ENCODE measurements around the gene SMIM13.
"Not testable (repeated sequence)": the region's sequence is repeated elsewhere in the genome, so short reads cannot be mapped to it uniquely, and the experiment has no call there.

SMIM13 gene

GRCh38 chr6:11083956-11084355 lies 9.7 kb upstream of the SMIM13 start:
- no peak for DNase-seq (ENCODE audit: low read depth in 2 of 2)

DNA sequence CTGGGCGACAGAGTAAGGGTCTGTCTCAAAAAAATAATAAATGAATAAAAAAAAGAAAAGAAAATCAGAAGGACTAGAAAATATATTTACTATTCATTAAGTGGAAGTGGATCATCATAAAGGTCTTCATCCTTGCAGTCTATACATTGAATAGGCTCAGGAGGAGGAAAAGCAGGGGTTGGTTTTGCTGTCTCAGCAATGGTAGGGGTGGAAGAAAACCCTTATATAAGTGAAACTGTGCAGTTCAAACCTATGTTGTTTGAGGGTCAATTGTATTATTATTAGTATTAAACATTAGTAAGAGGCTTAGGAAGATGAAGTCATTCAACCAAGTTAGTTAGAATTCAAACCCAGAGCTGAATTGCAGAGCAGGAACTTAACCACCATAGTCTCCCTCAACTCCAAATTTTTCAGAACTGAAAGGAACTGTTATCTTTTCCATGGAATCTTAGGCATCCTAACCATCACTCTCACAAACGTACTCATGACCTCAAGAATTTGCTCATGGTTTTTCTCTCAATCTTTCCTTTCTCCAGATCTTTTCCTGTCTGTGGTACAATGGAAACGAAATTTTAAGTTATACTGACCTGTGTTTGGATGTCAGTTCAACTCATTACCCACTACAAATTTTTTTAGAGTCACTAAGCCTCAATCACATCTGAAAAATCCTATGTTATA lies 7.7 kb upstream of the SMIM13 start:
- no peak for DNase-seq (ENCODE audit: low read depth in 2 of 2)

- DNase-seq (ENCODE audit: low read depth in 2 of 2): not testable (repeated sequence)
Observed at GRCh38 chr6:11087141-11087812, 6.4 kb upstream of the SMIM13 start.

- no peak for DNase-seq (ENCODE audit: low read depth in 2 of 2)
Observed at GRCh38 chr6:11089695-11090094, 3.9 kb upstream of the SMIM13 start.

DNA sequence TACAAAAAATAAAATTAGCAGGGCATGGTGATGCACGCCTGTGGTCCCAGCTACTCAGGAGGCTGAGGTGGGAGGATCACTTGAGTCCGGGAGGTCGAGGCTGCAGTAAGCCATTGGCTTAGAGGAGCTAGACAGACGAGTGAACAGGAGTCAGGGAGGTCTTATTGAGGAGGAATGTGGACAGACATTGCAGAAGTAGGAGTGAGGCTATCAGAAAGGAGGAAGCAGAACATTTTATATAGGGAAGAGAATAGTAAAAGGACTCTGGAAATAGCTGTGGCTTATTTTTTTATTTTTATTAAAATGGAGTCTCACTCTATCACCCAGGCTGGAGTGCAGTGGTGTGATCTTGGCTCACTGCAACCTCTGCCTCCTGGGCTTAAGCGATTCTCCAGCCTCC lies 2.5 kb upstream of the SMIM13 start:
- not testable (repeated sequence) for DNase-seq (ENCODE audit: low read depth in 2 of 2)

DNA sequence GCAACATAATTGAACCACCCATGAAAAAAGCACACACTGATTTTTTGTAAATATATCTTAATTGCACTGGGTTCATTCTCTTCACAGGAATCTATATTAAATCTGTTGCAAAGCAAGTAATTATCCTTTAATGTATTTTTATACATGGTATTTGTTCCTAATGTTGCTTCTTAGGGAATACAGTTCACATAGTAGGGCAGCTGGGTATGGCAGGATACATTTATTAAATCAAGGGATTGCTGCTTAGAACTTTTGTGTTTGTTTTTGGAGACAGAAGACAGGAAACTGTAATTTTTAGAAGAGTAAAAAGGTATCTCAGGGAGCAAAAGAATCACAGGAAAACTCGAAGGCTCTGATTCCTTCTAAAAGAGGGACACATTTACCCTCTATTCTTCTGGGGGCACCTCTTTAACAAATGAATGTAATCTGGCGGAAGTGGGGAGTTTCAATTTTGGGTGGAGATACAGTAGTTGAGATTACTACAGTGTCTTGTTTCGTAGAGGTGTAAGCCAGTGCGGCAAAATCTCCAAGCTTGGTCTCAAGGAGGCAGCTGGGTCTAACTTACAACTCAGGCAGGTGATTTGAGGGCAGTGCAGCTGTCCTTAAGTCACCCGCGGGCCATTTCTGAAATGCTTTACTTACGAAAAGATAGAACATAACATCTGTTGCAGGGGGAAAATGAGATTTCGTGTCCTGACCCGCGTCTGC lies 812 bp upstream of the SMIM13 start:
- DNase-seq (ENCODE audit: low read depth in 2 of 2): no peak

DNA sequence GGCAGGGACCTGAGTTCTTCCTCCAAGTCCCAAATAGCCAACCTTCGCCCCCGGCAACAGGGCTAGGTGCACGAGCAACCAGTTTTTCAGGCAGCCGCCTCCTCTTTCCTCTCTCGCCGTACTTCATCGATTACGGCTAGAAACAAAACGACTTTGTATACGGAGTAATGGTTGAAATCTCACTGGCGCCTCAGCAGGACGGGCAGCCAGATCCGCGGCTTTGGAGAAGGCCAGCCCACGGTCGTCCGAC lies 333 bp upstream of the SMIM13 start:
- DNase-seq (ENCODE audit: low read depth in 2 of 2): no peak

GRCh38 chr6:11094411-11094851 lies 797 bp downstream of the SMIM13 start:
- DNase-seq (ENCODE audit: low read depth in 2 of 2): no peak

DNA sequence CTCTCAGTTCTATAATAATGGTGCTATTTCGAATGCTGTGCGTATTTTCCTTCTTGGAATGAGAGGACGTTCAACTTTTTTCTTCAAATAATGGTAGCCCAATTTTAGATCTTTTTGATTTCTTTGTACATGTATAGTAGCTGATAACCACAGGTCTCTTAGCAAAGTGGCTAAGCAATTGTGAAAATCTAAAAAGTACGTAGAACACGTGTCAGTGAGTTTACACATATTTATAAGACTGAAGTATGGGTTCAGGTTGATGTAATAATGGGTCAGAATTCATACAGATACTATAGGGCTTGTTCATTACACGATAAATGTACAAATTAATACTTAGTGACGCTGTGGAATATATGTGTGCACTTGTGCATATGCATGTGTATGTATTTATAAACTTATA lies 1.3 kb downstream of the SMIM13 start:
- no peak for DNase-seq (ENCODE audit: low read depth in 2 of 2)

GRCh38 chr6:11096109-11096508 lies 2.5 kb downstream of the SMIM13 start:
- no peak for DNase-seq (ENCODE audit: low read depth in 2 of 2)

- no peak for DNase-seq (ENCODE audit: low read depth in 2 of 2)
Observed at GRCh38 chr6:11097476-11097875, 3.8 kb downstream of the SMIM13 start.

GRCh38 chr6:11098004-11098403 lies 4.4 kb downstream of the SMIM13 start:
- DNase-seq (ENCODE audit: low read depth in 2 of 2): no peak

DNA sequence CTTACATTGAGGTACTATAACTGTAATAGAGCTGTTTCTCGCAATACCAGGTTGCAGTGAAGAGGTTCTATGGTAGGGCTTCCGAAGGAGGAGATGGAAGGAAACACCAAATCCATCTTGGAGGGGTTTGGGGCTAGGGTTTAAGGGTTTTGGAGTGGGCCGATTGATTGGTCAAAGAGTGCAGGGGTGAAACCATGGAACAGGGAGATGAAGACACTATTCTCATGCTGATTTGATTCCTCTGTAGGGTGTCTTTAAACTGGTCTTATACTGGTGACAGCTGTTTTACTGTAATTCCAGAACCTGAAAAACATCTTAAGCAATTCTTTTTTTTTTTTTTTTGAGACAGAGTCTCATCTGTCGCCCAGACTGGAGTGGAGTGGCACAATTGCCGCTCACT lies 7.8 kb downstream of the SMIM13 start:
- no peak for DNase-seq (ENCODE audit: low read depth in 2 of 2)

GRCh38 chr6:11103065-11103464 lies 9.4 kb downstream of the SMIM13 start:
- no peak for DNase-seq (ENCODE audit: low read depth in 2 of 2)

DNA sequence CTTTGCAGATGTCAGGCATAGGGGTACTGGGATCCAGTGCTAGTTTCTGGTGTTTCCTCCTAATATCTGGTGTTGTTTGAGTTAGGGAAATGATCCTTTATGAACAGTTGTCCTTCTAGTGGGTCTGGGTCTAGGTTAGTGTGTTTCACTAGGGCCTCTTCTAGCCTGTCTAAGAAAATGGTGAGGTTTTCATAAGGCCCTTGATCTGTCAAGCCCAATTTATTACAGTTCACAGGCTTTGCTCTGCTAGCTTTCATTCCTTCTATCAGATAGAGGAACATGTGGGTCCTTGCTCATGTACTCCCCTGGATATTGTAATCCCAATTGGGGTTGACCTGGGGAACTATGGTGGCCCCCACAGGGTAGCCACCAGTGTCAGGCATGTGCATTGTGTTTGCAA lies 15.1 kb downstream of the SMIM13 start:
- no peak for DNase-seq (ENCODE audit: low read depth in 2 of 2)

GRCh38 chr6:11110921-11111768 lies 17.5 kb downstream of the SMIM13 start, which contains the start of gene ERVFRD-1:
TSS of gene ERVFRD-1 (minus strand) at chr6:11111725. CDS start at chr6:11105310, 6,415 bp downstream.
- no peak for DNase-seq (ENCODE audit: low read depth in 2 of 2)

GRCh38 chr6:11111769-11112437 lies 18.3 kb downstream of the SMIM13 start:
- DNase-seq (ENCODE audit: low read depth in 2 of 2): no peak

GRCh38 chr6:11113038-11113437 lies 19.4 kb downstream of the SMIM13 start:
- no peak for DNase-seq (ENCODE audit: low read depth in 2 of 2)

DNA sequence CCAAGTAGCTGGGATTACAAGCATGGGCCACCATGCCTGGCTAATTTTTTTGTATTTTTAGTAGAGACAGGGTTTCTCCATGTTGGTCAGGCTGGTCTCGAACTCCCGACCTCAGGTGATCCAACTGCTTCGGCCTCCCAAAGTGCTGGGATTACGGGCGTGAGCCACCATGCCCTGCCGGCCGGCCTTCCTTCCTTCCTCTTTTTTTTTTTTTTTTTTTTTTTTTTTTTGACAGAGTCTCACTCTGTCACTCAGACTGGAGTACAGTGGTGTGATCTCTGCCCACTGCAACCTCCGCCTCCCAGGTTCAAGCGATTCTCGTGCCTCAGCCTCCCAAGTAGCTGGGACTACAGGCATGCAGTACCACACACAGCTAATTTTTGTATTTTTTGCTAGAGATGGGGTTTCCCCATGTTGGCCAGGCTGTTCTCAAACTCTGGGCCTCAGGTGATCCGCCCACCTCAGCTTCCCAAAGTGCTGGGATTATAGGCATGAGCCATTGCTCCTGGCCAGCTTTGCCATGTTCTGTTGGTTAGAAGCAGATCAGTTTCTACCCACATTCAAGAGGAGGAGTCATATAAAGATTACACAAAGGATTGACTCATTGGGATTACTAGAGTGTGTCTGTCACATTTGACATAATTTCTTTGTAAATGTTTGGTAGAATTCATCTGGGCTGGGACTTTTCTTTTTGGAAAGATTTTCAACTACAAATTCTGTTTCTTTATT lies 22.3 kb downstream of the SMIM13 start:
- DNase-seq (ENCODE audit: low read depth in 2 of 2): not testable (repeated sequence)

DNA sequence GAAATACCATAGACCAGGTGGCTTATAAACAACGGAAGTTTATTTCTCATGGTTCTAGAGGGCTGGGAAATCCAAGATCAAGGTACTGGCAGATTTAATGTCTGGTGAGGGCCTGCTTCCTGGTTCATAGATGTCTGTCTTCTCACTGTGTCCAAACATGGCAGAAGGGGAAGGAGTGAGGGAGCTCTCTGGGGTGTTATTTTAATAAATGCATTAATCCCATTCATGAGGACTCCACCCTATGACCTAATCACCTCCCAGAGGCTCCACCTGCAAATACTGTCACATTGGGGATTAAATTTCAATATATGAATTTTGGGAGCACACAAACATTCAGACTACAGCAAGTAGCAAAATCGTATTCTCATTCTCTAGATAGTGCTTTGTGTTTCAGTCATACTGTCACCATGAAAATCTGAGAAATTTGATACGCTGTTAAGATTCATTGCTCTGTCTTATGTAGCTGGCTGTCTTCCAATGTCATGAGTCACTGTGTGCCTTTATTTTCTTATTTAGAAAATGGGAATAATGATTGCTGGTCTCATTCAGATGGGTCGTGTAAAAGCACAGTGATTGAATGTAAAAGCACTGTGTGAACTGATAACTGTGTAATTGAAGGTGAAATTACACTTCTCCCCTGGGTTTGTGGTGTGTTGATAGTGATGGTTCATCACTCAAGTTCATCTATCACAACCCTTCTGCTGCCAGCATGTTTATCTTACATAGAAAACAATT lies 26.8 kb downstream of the SMIM13 start:
- no peak for DNase-seq (ENCODE audit: low read depth in 2 of 2)

Data from stimulated activated CD4-positive, alpha-beta T cell treated with anti-CD3 and anti-CD28 coated beads, Interleukin-1b, Interleukin-23, amount 100 ng/mL, for 1 hour (primary cell).